NCI-H2081 treated with DMSO at 0.1 percent for 48 hours (cell line): ENCODE results near the gene ZNF593OS.

Experiments used
- DNase-seq: peaks from one replicate; lab custom pipeline; 2025; lab: John Stamatoyannopoulos, UW

ZNF593OS gene

DNA sequence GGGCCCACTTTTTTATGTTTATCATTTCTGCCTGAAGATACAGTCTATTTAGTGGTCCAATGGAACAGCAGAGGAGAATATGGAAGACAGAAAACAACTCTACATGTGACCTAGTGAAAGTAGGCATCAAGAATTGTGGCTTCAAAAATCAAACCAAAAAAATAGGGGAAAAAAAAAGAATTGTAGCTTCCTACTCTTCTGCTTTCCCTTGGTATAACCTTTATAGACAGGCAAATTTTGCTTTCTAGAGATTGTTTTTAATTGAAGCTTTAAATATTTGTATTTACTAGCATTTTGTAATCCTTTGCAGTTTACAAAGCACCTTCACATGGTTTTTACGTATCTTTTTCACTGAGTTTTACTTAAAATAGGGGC is 45.7 kb downstream of the ZNF593OS start:
- DNase-seq, result no peak

DNA sequence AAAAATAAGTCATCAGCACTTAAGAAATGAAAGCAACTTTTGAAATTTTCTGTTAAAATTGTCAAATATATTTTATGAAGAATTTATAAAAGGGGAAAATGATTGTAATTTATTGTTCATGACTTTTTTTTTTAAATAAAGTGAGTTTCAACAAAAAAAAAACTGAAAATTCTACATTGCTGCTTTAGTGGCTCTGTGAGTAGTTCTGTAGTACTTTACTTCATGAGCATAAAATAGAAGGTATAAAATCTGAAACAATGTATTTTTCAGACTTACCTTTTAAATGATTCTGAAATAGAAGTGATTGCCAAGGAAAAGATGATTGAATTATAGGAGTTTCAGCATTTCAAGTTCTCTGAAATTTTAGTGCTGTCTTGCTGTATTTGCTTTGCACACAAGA is 46.2 kb downstream of the ZNF593OS start:
- DNase-seq, result no peak

DNA sequence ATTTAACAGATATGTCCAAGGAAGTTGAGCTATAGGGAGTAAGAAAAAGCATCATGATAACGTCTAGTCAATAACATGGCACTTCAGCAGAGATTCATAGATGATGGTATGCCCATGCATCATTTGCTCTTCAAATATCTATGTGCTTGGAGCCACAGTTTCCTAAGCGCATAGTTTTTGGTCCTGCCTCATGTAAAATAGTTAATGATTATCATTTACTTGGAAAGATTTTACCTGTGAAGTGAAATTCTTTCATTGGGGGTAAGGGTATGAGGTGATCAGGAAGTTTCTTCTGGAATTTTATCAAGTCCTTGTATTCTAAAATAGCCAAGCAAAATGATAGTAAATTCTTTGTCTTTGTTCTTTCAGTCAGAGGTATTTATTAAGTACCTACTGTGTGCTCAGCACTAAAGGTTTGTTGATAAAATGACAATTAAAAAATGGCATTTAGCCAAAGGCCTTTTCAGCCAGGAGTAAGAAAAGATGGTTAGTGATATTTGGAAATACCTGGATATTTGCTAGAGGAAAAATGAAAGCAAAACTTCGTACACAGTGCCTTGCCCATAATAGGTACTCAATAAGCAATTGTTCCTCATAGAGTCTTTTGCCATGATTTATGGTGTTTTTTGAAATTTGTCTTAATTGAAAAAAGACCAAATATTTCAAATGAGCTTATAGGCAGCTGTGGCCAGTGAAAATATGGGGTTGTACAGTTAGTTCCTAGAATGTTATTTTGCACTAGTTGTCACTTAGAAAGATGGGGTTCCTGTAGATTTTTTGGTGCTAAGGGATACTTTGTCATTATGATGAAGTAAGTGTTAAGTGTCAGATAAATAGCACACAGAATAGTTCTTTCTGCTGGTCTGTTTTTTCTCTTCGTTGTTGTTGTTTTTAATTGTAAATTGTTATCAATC is 47.0 kb downstream of the ZNF593OS start:
- DNase-seq, result no peak

DNA sequence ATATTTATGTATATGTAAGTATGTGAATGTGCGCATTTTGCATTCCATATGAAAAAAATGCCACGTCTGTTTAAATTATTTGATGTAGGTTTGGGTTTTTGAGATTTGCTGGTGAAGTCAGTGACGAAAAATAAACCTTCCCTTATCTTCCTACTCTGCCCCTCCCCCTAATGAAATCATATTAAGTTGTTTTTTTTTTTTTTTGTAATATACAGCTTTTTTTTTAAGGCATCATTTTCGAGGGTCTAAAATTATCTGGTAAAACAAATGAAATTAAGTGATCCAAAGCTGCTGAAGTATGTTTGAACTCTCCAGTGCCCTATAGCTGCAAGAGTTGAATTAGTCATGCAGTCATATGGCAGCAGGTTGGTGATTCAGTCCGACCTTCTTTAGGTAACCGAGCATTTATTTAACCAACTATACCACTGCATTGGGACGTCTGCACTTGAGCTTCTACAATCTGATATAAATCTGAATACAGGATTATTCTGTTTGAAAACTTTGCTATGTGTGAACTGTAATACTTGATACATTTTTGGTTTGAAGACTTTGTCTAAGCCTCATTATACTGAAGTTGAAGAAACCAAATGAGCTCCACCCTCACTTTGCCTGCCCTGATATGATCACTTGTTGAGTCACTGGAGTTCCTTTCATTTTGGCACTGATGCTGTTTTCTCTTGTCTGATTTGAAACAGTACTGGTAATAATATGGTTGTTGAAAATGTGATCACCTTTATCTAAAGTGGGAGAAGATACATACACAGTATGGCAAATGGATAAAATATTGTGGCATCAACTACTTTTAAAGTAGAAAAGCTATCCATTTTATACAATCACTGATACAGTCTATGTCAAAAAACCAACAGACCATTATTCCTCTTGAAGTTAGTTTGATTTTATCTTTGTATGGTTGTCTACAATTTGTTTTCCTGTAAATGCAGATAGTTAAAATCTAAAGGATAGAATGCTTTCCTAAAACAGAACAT is 48.4 kb downstream of the ZNF593OS start:
- no peak for DNase-seq

DNA sequence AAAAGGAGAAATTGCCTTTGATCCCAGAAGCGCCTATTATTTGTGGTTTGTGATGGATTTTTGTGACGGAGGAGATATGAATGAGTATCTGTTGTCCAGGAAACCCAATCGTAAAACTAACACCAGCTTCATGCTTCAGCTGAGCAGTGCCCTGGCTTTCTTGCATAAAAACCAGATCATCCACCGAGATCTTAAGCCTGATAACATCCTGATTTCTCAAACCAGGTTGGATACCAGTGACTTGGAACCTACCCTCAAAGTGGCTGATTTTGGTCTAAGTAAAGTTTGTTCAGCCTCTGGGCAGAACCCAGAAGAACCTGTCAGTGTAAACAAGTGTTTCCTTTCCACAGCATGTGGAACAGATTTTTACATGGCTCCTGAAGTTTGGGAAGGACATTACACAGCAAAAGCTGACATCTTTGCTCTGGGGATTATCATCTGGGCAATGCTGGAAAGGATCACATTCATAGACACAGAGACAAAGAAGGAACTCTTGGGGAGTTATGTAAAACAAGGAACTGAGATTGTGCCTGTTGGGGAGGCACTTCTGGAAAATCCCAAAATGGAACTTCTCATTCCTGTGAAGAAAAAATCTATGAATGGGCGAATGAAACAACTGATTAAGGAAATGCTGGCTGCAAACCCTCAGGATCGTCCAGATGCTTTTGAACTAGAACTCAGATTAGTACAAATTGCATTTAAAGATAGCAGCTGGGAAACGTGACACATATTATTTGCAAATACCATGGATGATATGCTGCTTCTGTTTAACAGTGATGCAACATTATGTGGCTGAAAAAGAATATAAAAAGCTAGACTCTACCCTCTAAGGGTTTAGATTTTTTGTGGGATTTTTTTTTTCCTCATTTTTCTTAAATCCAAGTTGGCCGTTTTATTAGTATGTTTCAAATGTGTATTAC is 49.5 kb downstream of the ZNF593OS start:
- DNase-seq, result no peak

DNA sequence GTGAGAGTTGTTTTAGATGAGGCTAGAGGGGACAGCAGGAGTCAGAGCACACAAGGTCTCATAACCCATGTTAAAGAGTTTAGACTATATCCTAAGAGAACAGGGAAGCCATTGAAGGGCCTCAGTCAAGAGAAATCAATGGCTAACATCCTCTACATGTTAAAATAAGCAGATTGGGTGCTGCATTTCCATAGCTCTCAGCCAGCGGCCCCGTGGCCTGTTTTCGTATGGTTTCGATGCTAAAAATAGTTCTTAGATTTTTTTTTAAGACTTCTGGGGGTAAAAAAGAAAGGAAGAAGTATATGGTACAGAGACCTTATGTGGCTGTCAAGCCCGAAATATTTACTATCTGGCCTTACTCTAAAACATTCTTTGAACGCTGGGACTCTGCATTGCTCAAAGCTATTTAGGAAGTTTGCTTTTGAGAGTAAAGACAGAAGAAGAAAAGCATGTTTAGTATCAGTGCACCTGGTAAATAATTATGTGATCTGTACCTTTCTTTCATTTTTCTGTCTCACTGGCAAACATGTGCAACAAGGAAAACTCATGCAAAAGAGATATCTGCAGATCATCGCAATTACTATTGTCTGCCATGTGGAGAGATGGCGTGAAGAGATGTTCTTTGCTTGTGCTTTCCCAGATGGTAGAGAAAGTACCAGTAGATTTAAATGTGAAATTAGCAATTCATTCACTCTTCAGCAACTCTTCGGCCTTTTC is 51.6 kb downstream of the ZNF593OS start:
- DNase-seq, result no peak
